GM19438 (cell line): Measurements from ENCODE around the gene IPO4.

ENCODE experiments used
- ATAC-seq: cut with Tn5 transposase; IDR thresholded peaks from one replicate; pipeline ENCODE4 v1.9.1; 2021; ENCODE audit warnings: low read depth; ENCODE audit not compliant: unreplicated experiment

IPO4 gene

DNA sequence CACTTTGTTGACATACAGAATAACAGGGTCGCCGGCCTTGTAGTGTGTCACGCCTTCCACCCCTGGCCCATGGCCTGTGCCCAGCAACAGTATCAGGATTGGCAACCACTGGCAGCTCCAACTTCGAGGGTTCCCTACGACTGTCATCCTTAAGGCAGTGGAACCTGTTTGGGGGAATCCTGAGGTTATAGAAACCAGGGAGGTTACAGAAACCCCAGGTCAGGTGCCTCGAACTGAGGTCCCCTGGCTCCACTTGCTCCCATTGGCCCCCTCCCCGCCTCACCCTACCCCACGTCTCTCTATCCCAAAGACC, 6.2 kb upstream of the IPO4 start:
- ATAC-seq, result no peak

DNA sequence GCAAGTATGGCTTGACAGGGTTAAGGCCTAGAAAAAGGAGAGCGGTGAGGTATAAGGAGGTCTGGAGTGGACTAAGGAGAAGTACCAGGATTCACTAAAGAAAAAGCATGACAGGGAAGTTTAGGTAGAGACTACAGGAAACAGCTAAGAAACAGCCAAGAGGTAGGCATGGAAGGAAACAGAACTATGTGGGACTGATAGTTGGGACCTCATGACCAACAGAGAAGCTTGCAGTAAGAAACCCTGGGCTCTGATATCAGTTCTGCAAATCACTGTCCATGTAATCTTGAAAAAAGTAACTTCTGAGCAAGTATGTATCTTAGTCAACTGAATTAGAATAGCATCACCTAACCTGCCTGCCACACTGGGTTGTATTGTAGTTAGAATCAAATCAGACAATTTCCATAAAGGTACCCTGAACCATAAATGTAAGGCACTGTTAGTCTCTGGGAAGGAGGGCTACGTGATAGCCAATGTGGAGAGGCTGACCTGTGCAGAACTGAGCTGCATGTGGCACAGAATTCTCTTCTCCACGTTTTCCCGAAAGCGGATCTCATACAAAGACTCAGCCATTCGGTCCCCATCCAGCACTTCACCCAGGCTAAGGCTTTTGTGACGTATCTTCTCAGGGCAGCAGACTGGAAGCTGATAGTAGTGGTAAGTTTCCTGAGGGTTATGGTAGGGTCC, 5.7 kb upstream of the IPO4 start:
- ATAC-seq, result no peak

GRCh38 chr14:24192933-24193332, 4.3 kb upstream of the IPO4 start:
- ATAC-seq, result no peak

DNA sequence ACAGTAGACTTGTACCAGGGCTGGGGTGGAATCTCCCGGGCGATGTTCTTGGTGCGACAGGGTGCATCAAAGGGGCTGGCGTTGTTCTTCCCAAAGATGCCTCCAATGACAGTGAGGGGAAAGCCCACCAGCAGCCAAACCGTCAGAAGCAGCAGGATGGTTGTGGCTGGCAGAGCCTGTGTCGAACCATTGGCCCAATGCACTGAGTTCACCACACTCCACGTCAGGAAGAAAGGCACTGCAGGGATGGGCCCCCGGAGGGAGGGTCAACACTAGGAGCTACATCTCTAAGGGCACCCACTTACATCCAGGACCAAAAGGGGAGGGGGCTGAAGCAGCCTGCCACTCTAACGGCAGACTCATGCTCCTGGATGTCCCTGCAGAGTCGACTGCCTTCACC, 1.8 kb upstream of the IPO4 start:
- no peak for ATAC-seq

- ATAC-seq, result no peak
These were observed 844 bp upstream of the IPO4 start for GRCh38 chr14:24189460-24189859.

DNA sequence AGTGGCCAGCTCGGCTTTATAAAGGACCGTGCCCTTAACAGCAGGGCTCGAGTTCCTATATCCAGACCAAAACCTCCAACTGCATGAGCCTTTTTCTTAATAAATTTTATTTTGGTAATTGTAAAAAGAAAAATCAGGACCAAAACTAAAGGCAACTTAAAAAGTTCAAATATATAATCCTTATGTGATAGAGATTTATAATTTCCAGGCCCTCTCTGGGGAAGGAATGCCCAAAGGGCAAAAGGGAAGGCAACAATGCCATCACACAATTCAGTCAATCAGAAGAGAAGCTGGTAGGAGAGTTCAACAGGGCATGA, 401 bp upstream of the IPO4 start:
- ATAC-seq, result no peak

- no peak for ATAC-seq
These were observed 1.1 kb downstream of the IPO4 start for GRCh38 chr14:24187539-24187915.

DNA sequence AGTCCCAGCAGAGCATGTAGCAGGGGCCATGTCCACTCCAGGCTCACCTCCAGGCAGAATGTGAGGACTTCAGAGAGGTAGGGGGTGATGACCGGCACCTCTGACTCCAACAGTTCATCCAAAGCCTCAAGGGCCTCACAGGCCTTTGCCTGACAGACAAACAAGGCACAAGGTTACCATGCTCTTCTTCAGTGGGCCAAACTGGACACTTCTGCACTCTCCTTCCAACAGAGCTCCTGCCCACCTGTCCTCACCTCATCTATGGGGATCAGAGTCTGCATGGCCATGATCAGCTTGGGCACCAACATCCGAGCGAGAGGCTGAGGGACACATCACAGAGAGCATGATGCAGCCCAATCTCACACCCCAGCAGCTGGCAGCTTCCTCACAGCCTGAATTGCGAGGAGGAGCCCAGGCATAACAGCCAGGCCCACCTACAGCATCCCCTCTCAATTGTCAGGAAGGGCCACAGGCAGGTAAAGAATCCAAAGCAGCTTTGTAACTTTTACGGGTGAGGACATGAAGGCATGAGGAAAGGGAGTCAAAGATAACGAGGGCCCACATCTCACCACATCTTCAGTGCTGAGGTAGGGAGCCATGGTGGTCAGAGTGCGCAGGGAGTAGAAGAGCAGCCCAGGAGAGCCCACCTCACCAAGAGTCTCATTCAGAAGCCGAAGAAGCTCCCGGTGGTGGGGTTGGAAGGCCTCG, 1.6 kb downstream of the IPO4 start:
- no peak for ATAC-seq

- no peak for ATAC-seq
These were observed 2.9 kb downstream of the IPO4 start for GRCh38 chr14:24185741-24186140.

- ATAC-seq, result no peak
These were observed 3.6 kb downstream of the IPO4 start for GRCh38 chr14:24185026-24185425.

DNA sequence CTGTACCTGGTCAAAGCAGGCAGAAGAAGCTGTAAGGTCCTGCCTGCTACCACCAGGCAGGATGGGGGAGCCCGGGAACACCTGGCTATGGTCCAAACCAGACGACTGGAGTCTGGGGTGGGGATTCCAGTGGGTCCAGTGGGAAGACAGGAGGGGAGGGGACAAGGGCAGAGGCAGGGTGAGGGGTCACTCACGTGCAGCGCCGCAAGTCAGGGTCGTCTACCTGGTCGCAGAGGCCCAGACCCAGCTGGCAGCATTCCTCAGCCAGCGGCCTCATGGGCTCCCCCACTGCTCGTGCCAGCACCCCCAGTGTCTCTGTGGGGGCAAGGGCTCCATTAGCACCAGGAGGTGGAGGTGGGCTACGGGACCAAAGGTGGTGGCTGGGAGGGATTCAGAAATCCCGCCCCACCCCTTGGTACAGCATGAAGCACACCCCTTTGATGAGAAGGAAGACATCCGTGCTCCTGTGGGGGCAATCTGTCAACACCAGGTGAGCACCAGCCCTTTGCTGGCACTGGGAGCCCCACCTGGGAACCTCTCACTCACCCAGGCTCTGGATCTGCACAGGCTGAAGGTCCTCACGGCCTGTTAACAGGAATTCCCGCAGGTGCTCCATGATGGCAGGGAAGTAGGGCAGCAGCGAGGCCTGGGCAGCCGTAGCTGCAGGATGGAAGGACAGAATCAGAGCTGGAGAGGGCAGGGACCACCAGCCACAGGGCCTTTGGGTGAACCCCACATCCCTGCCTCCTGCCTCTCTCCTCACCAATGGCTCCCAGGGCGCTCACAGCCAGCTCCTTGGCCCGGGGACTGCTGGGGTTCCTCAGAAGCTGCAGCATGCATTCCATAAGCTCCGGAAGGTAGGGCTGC, 4.3 kb downstream of the IPO4 start:
- no peak for ATAC-seq

- no peak for ATAC-seq
These were observed 5.6 kb downstream of the IPO4 start for GRCh38 chr14:24183014-24183481.

GRCh38 chr14:24182110-24182882, 6.3 kb downstream of the IPO4 start:
- ATAC-seq, result no peak

- no peak for ATAC-seq
These were observed 7.1 kb downstream of the IPO4 start for GRCh38 chr14:24181371-24182077.

- ATAC-seq, result no peak
These were observed 8.4 kb downstream of the IPO4 start for GRCh38 chr14:24179961-24180796.

GRCh38 chr14:24179294-24179960, 9.2 kb downstream of the IPO4 start:
- ATAC-seq, result no peak

- no peak for ATAC-seq
These were observed 10.0 kb downstream of the IPO4 start for GRCh38 chr14:24178399-24179178.

- no peak for ATAC-seq
These were observed 10.7 kb downstream of the IPO4 start for GRCh38 chr14:24177891-24178290.
